ENCODE measurements around the gene OR1N2. TPM values are rescaled to one million over a fixed set of nuclear protein-coding genes. Genes with fewer than 3 reads are reported as not detected.

OR1N2 gene
- total RNA-seq, 1 experiment from 2014 or later = not detected

Other genes with a start within 250 kb of the OR1N2 start
- gene PTGS1, start 182.1 kb upstream of the OR1N2 start, total RNA-seq (2014; rRNA removed; shearing (Covaris generic)) = 10.1 and 11.5 TPM in 2 replicates
- gene OR1J1, start 75.2 kb upstream of the OR1N2 start, total RNA-seq (2014; rRNA removed; shearing (Covaris generic)) = not detected in 2 replicates
- not detected in 2 replicates for gene OR1J2, start 42.3 kb upstream of the OR1N2 start, total RNA-seq (2014; rRNA removed; shearing (Covaris generic))
- not detected in 2 replicates for gene OR1J4, start 34.0 kb upstream of the OR1N2 start, total RNA-seq (2014; rRNA removed; shearing (Covaris generic))
- not detected in 2 replicates for gene OR1N1, start 25.8 kb upstream of the OR1N2 start, total RNA-seq (2014; rRNA removed; shearing (Covaris generic))
- not detected in 2 replicates for gene OR1L8, start 30.3 kb downstream of the OR1N2 start, total RNA-seq (2014; rRNA removed; shearing (Covaris generic))
- not detected in 2 replicates for gene OR1Q1, start 61.6 kb downstream of the OR1N2 start, total RNA-seq (2014; rRNA removed; shearing (Covaris generic))
- not detected in 2 replicates for gene OR1B1, start 104.5 kb downstream of the OR1N2 start, total RNA-seq (2014; rRNA removed; shearing (Covaris generic))
- gene OR1L1, start 108.6 kb downstream of the OR1N2 start, total RNA-seq (2014; rRNA removed; shearing (Covaris generic)) = not detected in 2 replicates
- not detected in 2 replicates for gene OR1L3, start 122.0 kb downstream of the OR1N2 start, total RNA-seq (2014; rRNA removed; shearing (Covaris generic))
- gene OR1L4, start 170.9 kb downstream of the OR1N2 start, total RNA-seq (2014; rRNA removed; shearing (Covaris generic)) = not detected in 2 replicates
- not detected in 2 replicates for gene OR1L6, start 189.2 kb downstream of the OR1N2 start, total RNA-seq (2014; rRNA removed; shearing (Covaris generic))
- not detected in 2 replicates for gene OR5C1, start 235.8 kb downstream of the OR1N2 start, total RNA-seq (2014; rRNA removed; shearing (Covaris generic))
- not detected in 2 replicates for gene OR1K1, start 247.0 kb downstream of the OR1N2 start, total RNA-seq (2014; rRNA removed; shearing (Covaris generic))

Measured in RPMI7951 (cell line).